Hepatic stellate cell (primary cell): ENCODE measurements around the gene ZNF471.

Experiments used
- DNase-seq: peaks from one replicate; pipeline ENCODE4 v3.0.0; 2011; ENCODE audit warnings: low spot score

ZNF471 gene

GRCh38 chr19:56507446-56508289 is at the start of gene ZNF471:
Gene ZNF471 (plus strand): TSS chr19:56507855. CDS start chr19:56511572, 3,717 bp downstream.
- DNase-seq, result peak; percentile 98

- no peak for DNase-seq
Measured at GRCh38 chr19:56474308-56474707, 33.3 kb upstream of the ZNF471 start.

- no peak for DNase-seq
Measured at GRCh38 chr19:56476093-56476492, 31.6 kb upstream of the ZNF471 start.

- DNase-seq, result peak; percentile 60
Measured at GRCh38 chr19:56476651-56477428, 30.8 kb upstream of the ZNF471 start, which contains the start of gene ZNF667. Gene ZNF667 (minus strand): TSS chr19:56477345. CDS start chr19:56462370, 14,975 bp downstream.

DNA sequence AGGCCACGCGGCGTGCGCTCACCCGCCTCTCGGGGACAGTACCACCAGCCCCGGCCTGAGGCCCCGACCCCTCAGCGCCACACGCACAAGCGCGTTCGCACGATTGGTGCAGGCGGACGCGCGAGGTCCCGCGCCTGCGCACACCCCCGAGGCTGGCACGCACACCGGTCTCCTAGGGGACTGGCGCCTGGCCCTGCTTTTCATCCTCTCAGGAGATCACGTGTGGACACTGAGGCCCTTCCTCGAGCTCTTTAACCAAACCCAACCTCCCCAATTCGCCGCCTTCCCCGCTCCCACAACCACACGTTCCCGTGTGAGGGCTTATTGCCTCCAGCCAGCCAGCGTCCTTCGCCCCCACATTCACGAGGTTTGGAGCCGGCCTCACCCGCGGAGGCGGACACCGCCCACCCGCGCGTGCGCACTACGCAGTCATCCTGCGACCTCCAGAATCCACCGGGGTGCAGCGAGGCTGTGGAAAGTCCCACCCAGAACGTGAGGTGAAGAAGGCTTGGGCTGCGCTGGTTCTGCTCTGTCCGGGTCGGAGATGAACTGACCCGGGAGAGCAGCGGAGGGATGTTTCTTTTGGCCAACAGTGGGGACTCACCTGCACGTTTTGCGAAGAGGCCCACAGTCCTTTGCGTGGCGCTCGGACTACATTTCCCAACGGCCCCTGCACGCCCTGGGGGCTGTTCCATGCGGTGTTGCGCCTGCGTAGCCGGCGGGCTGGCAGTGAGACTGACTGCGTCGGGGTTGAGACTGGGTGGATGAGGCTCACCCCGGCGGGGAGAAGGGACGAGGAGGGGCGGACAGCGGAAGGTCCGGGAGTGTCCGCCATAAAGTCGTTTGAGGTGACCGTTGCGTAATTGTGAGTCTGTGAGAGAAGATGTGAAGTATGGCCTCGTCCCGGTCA is 30.0 kb upstream of the ZNF471 start:
- peak; percentile 98 for DNase-seq

DNA sequence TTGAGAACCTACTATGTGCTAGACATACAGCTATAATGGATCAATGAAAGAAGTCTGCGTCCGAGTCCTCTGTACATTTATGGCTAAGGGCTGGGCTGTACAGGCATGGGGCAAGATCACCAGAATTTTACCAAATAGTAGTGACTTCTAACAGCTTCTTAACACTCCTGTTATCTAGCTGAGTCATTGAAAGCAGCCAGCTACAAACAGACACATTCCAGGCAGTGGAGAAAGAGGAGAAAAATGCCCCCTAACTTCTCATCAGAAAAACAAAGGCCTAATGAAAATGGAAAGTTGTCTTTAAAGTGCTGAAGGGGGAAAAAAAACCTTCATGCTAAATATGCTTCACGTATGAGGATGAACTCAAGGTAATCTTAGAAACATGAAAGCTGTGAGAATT is 16.3 kb upstream of the ZNF471 start:
- no peak for DNase-seq

GRCh38 chr19:56504581-56504980 is 3.1 kb upstream of the ZNF471 start:
- DNase-seq, result peak; percentile 8

DNA sequence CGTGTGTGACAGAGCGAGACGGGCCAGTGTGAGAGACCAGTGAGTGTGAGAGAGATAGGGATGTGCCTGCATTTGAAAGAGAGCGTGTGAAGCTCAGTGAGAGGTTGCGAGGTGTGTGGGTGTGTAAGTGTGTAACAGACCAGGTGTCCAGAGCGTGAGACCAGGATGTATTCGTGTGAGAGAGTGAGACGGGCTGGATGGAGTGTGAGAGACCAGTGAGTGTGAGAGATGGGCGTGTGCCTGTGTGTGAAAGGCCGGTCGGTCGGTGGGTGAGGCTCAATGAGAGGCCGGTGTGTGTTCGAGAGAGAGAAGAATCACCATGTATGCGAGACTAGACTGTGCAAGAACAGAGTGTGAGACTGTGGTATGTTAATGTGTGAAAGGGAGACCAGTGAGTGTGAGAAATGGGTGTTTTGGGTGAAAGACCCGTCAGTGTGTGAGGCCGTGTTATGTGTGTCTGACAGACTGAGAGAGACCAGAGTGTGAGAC is 679 bp downstream of the ZNF471 start:
- DNase-seq, result peak; percentile 8

DNA sequence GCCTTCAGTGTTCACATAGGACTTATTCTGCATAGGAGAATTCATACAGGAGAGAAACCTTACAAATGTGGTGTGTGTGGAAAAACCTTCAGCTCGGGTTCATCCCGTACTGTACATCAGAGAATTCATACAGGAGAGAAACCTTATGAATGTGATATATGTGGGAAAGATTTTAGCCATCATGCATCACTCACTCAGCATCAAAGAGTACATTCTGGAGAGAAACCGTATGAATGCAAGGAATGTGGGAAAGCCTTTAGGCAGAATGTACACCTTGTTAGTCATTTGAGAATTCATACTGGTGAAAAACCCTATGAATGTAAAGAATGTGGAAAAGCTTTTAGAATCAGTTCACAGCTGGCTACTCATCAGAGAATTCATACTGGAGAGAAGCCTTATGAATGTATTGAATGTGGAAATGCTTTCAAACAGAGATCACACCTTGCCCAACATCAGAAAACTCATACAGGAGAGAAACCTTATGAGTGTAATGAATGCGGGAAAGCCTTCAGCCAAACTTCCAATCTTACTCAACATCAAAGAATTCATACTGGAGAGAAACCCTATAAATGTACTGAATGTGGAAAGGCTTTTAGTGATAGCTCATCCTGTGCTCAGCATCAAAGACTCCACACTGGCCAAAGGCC is 17.7 kb downstream of the ZNF471 start:
- DNase-seq, result no peak

GRCh38 chr19:56537442-56537841 is 29.8 kb downstream of the ZNF471 start:
- no peak for DNase-seq

- peak; percentile 97 for DNase-seq
Measured at GRCh38 chr19:56538254-56538760, 30.7 kb downstream of the ZNF471 start.

GRCh38 chr19:56538761-56539263 is 31.2 kb downstream of the ZNF471 start, which contains the start of gene ZFP28:
Gene ZFP28 (plus strand): TSS chr19:56538948. CDS start chr19:56539019, 71 bp downstream.
- no peak for DNase-seq

DNA sequence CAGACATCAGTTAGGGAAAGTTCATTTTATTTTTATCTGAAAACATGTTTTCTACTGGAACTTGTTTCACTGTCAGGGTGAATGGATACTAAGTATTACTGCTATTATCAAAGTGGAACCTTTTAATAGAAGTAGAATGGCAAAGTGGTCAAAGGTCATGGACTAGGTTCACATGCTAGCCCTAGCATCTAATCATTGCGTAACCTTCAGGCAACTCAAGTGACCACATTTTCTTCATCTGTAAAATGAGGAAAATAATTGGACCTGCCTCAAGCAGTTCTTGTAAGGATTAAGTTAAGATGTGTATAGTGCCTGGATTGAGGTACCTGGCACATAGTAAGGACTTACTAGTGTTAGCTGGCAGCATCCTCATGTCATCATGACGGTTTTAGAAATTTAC is 36.1 kb downstream of the ZNF471 start:
- no peak for DNase-seq

GRCh38 chr19:56547535-56547934 is 39.9 kb downstream of the ZNF471 start:
- DNase-seq, result no peak

DNA sequence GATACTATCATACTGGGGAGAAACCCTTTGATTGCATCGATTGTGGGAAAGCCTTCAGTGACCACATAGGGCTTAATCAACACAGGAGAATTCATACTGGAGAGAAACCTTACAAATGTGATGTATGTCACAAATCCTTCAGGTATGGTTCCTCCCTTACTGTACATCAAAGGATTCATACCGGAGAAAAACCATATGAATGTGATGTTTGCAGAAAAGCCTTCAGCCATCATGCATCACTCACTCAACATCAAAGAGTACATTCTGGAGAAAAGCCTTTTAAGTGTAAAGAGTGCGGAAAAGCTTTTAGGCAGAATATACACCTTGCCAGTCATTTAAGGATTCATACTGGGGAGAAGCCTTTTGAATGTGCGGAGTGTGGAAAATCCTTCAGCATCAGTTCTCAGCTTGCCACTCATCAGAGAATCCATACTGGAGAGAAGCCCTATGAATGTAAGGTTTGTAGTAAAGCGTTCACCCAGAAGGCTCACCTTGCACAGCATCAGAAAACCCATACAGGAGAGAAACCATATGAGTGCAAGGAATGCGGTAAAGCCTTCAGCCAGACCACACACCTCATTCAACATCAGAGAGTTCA is 46.7 kb downstream of the ZNF471 start:
- DNase-seq, result no peak

- no peak for DNase-seq
Measured at GRCh38 chr19:56562766-56563165, 55.1 kb downstream of the ZNF471 start.

- peak; percentile 36 for DNase-seq
Measured at GRCh38 chr19:56566904-56567273, 59.2 kb downstream of the ZNF471 start.

GRCh38 chr19:56567274-56568120 is 59.8 kb downstream of the ZNF471 start, which contains the start of gene ZNF470:
Gene ZNF470 (plus strand): TSS chr19:56567468. CDS start chr19:56570312, 2,844 bp downstream.
- peak; percentile 90 for DNase-seq

DNA sequence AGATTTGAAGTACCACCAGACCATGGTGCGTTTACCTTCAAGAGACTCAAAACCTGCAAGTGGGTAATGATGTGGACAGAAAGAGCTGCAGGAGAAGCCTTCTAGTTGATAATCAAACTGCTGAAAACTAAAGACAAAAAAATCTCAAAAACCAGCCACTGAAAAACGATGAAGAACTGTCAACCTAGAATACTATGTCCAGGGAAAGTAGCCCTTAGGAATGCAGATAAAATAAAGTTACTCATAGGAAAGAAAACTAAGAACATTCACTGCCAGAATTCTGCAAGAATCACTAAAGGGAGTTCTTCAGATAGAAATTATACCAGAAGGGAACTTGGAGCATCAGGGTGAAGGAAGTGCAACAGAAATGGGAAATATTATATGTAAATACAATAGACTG is 64.9 kb downstream of the ZNF471 start:
- DNase-seq, result no peak
